ENCODE data around the gene WNT9A. TPM values are rescaled to one million over a fixed set of nuclear protein-coding genes. Genes with fewer than 3 reads are reported as not detected.

The WNT9A gene
- total RNA-seq, 2 experiments from 2014 or later, result not detected

GRCh38 chr1:227924168-227924832 is 23.4 kb downstream of the WNT9A start:
- CTCF ChIA-PET, result no interaction called here
- no peaks in the 10 kb centered on the region for H3K36me3 Mint-ChIP-seq (ENCODE audit: low read depth)
- no peaks in the 10 kb centered on the region for H3K4me1 Mint-ChIP-seq (ENCODE audit: low read depth)
- DNase-seq, result no peak
- no peaks in the 10 kb centered on the region for H3K27me3 Mint-ChIP-seq (ENCODE audit: low read depth)
- H3K27ac Mint-ChIP-seq, result no peak overlapping the region
- intact Hi-C loops (cut with micrococcal nuclease), result no loop called here
- no peaks in the 10 kb centered on the region for H3K9me3 Mint-ChIP-seq
- no peak overlapping the region for H3K4me3 Mint-ChIP-seq

GRCh38 chr1:227923353-227924167 is 24.2 kb downstream of the WNT9A start:
- CTCF ChIA-PET, result no interaction called here
- no peaks in the 10 kb centered on the region for H3K4me1 Mint-ChIP-seq (ENCODE audit: low read depth)
- intact Hi-C loops (cut with micrococcal nuclease), result no loop called here
- no peaks in the 10 kb centered on the region for H3K27me3 Mint-ChIP-seq (ENCODE audit: low read depth)
- H3K9me3 Mint-ChIP-seq, result no peaks in the 10 kb centered on the region
- no peak overlapping the region for H3K27ac Mint-ChIP-seq
- DNase-seq, result no peak
- no peak overlapping the region for H3K4me3 Mint-ChIP-seq
- no peaks in the 10 kb centered on the region for H3K36me3 Mint-ChIP-seq (ENCODE audit: low read depth)

- no peaks in the 10 kb centered on the region for H3K27me3 Mint-ChIP-seq (ENCODE audit: low read depth)
- CTCF ChIA-PET, result no interaction called here
- H3K4me1 Mint-ChIP-seq (ENCODE audit: low read depth), result no peaks in the 10 kb centered on the region
- no peak overlapping the region for H3K4me3 Mint-ChIP-seq
- no peak overlapping the region for H3K27ac Mint-ChIP-seq
- DNase-seq, result no peak
- intact Hi-C loops (cut with micrococcal nuclease), result no loop called here
- no peaks in the 10 kb centered on the region for H3K9me3 Mint-ChIP-seq
- H3K36me3 Mint-ChIP-seq (ENCODE audit: low read depth), result no peaks in the 10 kb centered on the region
Measured at GRCh38 chr1:227922501-227923352, 25.0 kb downstream of the WNT9A start.

GRCh38 chr1:227921461-227922185 is 26.1 kb downstream of the WNT9A start:
- DNase-seq, result no peak
- Mint-ChIP-seq H3K27ac (no peak overlapping the region), H3K4me1 (ENCODE audit: low read depth) (no peaks in the 10 kb centered on the region), H3K27me3 (ENCODE audit: low read depth) (no peaks in the 10 kb centered on the region), H3K4me3 (no peak overlapping the region), H3K36me3 (ENCODE audit: low read depth) (no peaks in the 10 kb centered on the region), H3K9me3 (no peaks in the 10 kb centered on the region)
- CTCF ChIA-PET, result no interaction called here
- intact Hi-C loops (cut with micrococcal nuclease), result no loop called here

GRCh38 chr1:227920896-227921295 is 26.8 kb downstream of the WNT9A start:
- Mint-ChIP-seq H3K4me3 (no peak overlapping the region), H3K27ac (no peak overlapping the region), H3K27me3 (ENCODE audit: low read depth) (no peaks in the 10 kb centered on the region), H3K9me3 (no peaks in the 10 kb centered on the region), H3K4me1 (ENCODE audit: low read depth) (no peaks in the 10 kb centered on the region), H3K36me3 (ENCODE audit: low read depth) (no peaks in the 10 kb centered on the region)
- no peak for DNase-seq
- intact Hi-C loops (cut with micrococcal nuclease), result no loop called here
- CTCF ChIA-PET, result no interaction called here

- no peak for DNase-seq
- CTCF ChIA-PET, result no interaction called here
- intact Hi-C loops (cut with micrococcal nuclease), result no loop called here
Measured at GRCh38 chr1:227920426-227920825, 27.3 kb downstream of the WNT9A start.

DNA sequence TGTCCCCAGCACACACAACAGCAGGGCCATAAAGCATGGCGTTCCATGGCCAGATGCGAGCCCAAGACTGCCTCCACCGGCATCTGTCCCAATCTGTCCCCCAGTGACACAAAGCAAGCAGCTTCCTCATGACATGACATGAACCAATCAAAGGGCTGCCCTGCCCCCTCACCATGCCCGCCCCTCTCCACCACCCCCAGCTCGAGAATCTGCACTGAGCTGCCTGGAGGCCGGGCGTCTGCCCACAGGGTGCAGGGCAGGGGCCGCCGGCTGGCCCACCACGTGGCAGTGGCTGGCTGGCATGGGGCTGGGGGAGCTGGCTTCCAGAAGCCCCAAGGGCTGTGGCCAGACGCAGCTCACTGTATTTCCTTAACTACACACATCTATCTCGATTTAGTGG is 27.8 kb downstream of the WNT9A start:
- Mint-ChIP-seq H3K4me1 (ENCODE audit: low read depth) (no peaks in the 10 kb centered on the region), H3K9me3 (no peaks in the 10 kb centered on the region), H3K27ac (no peak overlapping the region), H3K36me3 (ENCODE audit: low read depth) (no peaks in the 10 kb centered on the region), H3K27me3 (ENCODE audit: low read depth) (no peaks in the 10 kb centered on the region), H3K4me3 (no peak overlapping the region)
- CTCF ChIA-PET, result no interaction called here
- intact Hi-C loops (cut with micrococcal nuclease), result no loop called here
- no peak for DNase-seq

More at GRCh38 chr1:227920426-227920825, 27.3 kb downstream of the WNT9A start:
- Mint-ChIP-seq H3K4me1 (ENCODE audit: low read depth) (no peaks in the 10 kb centered on the region), H3K36me3 (ENCODE audit: low read depth) (no peaks in the 10 kb centered on the region), H3K4me3 (no peak overlapping the region), H3K27ac (no peak overlapping the region), H3K27me3 (ENCODE audit: low read depth) (no peaks in the 10 kb centered on the region), H3K9me3 (no peaks in the 10 kb centered on the region)

DNA sequence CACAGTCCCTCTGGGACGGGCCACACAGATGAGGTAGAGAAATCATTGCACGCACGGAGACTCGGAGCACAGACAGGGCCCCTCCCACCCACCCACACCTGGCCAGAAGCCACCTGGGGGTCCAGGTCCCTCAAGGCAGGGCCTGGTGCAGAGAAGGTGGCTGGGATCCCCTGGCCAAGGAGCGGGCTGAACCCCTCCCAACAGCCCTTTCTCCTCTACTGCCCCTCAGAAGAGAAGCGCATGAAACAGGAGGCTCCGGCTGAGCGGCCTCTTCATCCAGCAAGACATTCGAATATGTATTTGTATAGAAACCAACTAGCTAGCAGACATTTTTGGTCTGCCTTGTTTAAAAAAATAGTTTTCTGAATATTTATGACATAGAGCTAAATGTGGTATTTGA is 29.0 kb downstream of the WNT9A start:
- H3K27ac Mint-ChIP-seq, result no peak overlapping the region
- intact Hi-C loops (cut with micrococcal nuclease), result no loop called here
- H3K9me3 Mint-ChIP-seq, result no peaks in the 10 kb centered on the region
- no peaks in the 10 kb centered on the region for H3K36me3 Mint-ChIP-seq (ENCODE audit: low read depth)
- H3K4me1 Mint-ChIP-seq (ENCODE audit: low read depth), result no peaks in the 10 kb centered on the region
- no peak for DNase-seq
- H3K27me3 Mint-ChIP-seq (ENCODE audit: low read depth), result no peaks in the 10 kb centered on the region
- H3K4me3 Mint-ChIP-seq, result no peak overlapping the region
- CTCF ChIA-PET, result no interaction called here

DNA sequence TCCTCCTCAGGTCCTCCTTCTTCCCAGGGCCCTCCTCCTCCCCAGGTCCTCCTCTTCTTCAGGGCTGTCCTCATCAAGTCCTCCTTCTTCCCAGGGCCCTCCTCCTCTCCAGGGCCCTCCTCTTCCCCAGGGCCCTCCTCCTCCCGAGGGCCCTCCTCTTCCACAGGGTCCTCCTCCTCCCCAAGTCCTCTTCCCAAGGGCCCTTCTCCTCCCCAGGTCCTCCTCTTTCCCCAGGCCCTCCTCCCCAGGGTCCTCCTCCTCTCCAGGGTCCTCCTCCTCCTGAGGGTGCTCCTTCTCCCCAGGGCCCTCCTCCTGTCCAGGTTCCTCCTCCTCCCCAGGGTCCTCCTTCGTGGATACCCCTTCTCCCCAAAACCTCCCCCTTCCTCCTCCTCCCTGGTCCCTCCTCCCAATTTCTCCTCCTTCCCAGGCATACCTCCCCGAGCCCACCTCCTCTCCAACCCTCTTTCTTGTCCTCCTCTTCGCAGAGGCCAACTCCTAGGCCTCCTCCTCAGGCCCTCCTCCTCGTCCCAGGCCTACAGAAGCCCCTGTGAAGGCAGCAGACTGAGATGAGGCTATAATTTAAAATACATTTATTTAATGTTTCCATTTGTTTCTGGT is 29.5 kb downstream of the WNT9A start:
- DNase-seq, result no peak
- H3K4me1 Mint-ChIP-seq (ENCODE audit: low read depth), result no peaks in the 10 kb centered on the region
- H3K9me3 Mint-ChIP-seq, result no peaks in the 10 kb centered on the region
- CTCF ChIA-PET, result no interaction called here
- no peaks in the 10 kb centered on the region for H3K27me3 Mint-ChIP-seq (ENCODE audit: low read depth)
- H3K4me3 Mint-ChIP-seq, result no peak overlapping the region
- H3K27ac Mint-ChIP-seq, result no peak overlapping the region
- intact Hi-C loops (cut with micrococcal nuclease), result no loop called here
- no peaks in the 10 kb centered on the region for H3K36me3 Mint-ChIP-seq (ENCODE audit: low read depth)

DNA sequence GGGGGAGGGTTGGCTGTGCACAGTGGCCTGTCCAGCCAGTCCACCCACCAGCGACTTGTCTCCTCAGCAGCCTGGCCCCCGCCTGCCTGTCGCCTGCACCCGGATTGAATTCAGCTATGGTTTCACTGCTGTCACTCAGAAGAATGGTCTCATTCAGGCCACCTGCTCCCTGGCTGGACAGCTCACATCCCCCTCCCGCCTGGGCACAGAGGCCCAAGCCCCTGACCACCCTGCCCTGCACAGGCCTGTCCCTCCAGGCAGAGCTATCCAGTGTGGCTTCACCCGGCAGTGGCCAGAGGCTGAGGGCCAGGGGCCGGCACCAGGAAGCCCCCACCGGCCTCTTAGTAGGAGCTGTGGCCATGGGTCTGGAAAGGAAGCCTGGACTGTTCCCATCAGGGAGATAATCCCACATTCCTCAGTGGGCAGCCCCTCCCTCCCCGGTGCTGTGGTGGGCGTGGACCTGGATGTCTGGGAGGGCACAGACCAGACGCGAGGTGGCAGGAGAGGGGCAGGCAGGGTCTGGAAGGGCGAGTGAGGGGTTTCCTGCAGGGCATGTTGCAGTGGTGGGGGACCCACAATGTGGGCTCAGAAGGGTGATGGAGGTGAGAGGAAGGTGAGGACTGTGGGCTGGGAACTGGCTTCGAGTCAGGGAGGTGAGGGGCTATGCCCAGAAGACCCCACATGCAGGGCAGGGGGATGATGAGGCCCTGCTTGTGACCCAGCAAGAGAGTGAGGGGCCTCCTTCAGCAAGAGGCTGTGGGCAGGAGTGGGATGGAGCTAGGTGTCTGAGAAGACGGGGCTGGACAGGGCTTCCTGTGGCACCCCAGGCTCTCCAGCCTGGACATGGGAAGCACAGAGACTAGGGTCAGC is 30.4 kb downstream of the WNT9A start:
- Mint-ChIP-seq H3K27me3 (ENCODE audit: low read depth) (no peaks in the 10 kb centered on the region), H3K27ac (no peak overlapping the region), H3K4me3 (no peak overlapping the region), H3K4me1 (ENCODE audit: low read depth) (peaks cover 2% of the 10 kb centered on the region), H3K9me3 (no peaks in the 10 kb centered on the region), H3K36me3 (ENCODE audit: low read depth) (no peaks in the 10 kb centered on the region)
- DNase-seq, result no peak
- intact Hi-C loops (cut with micrococcal nuclease), result no loop called here
- CTCF ChIA-PET, result no interaction called here

DNA sequence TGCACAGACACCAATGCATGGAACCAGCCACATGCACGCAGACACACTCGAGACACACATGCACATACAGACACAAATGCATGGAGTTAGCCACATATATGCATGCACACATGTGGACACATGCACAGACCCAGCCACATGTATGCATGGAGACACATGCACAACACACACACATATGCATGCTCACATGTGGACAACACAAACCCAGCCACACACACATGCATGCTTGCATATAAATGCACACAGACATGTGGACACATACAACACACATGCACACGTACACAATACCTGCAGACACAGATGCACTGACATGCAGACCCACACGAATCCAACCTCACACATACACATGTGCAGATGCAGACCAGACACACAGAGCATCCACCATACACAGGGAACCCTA is 31.1 kb downstream of the WNT9A start:
- intact Hi-C loops (cut with micrococcal nuclease), result no loop called here
- no peaks in the 10 kb centered on the region for H3K36me3 Mint-ChIP-seq (ENCODE audit: low read depth)
- H3K27me3 Mint-ChIP-seq (ENCODE audit: low read depth), result no peaks in the 10 kb centered on the region
- no peak for DNase-seq
- no peak overlapping the region for H3K27ac Mint-ChIP-seq
- peaks cover 2% of the 10 kb centered on the region for H3K4me1 Mint-ChIP-seq (ENCODE audit: low read depth)
- CTCF ChIA-PET, result no interaction called here
- no peak overlapping the region for H3K4me3 Mint-ChIP-seq
- H3K9me3 Mint-ChIP-seq, result no peaks in the 10 kb centered on the region
